HAP-1 (cell line): Measurements from ENCODE around the gene B4GALNT1.
"Not testable (repeated sequence)": the region's sequence is repeated elsewhere in the genome, so short reads cannot be mapped to it uniquely, and the experiment has no call there.

Experiments used
- DNase-seq, 2 experiments: peaks; one replicate each; pipeline ENCODE4 v3.0.0-alpha.2; 2016 to 2020; ENCODE audit warnings: low spot score in 2 of 2
- H3K27me3 ChIP-seq: fragments of 250-450 bp; sonication (Bioruptor Pico); 2 replicates; pipeline ENCODE4 v1.5.1; 2020; ENCODE audit warnings: low read depth, mild to moderate bottlenecking, moderate library complexity
- H3K36me3 ChIP-seq: fragments of 250-450 bp; sonication (Bioruptor Pico); replicated peaks from 2 replicates; pipeline ENCODE4 v1.5.1; 2020; ENCODE audit warnings: mild to moderate bottlenecking
- H3K4me1 ChIP-seq: fragments of 250-450 bp; sonication (Bioruptor Pico); 2 replicates; pipeline ENCODE4 v1.5.1; 2020; ENCODE audit warnings: mild to moderate bottlenecking
- H3K4me3 ChIP-seq: fragments of 250-450 bp; sonication (Bioruptor Pico); 2 replicates; pipeline ENCODE4 v1.5.1; 2020; ENCODE audit warnings: mild to moderate bottlenecking, moderate library complexity
- H3K9me3 ChIP-seq: fragments of 250-450 bp; sonication (Bioruptor Pico); 2 replicates; pipeline ENCODE4 v1.5.1; 2020; ENCODE audit warnings: mild to moderate bottlenecking, moderate library complexity
- in situ Hi-C: fragments of 300-500 bp; cut with MboI; formaldehyde crosslinking; loops from 3 replicates; pipeline ENCODE4 v1.14.3; 2020; ENCODE audit warnings: low sequenced_read_pairs, inconsistent platforms, mixed read lengths

Gene B4GALNT1

GRCh38 chr12:57603815-57604453 lies 29.1 kb downstream of the B4GALNT1 start:
- Histone ChIP-seq H3K36me3 (peaks cover 6% of the 10 kb centered on the region; the same call in 1 of the 2 replicates), H3K27me3 (no peaks in the 10 kb centered on the region), H3K4me1 (no peaks in the 10 kb centered on the region), H3K4me3 (no peak overlapping the region), H3K9me3 (no peaks in the 10 kb centered on the region)
- in situ Hi-C loops, result no loop called here
- no peak for DNase-seq

GRCh38 chr12:57603324-57603723 lies 29.7 kb downstream of the B4GALNT1 start:
- no peaks in the 10 kb centered on the region for H3K9me3 ChIP-seq
- H3K27me3 ChIP-seq, result no peaks in the 10 kb centered on the region
- in situ Hi-C loops, result no loop called here
- H3K36me3 ChIP-seq, result peaks cover 6% of the 10 kb centered on the region; the same call in 1 of the 2 replicates
- no peaks in the 10 kb centered on the region for H3K4me1 ChIP-seq
- H3K4me3 ChIP-seq, result no peak overlapping the region
- no peak for DNase-seq

- no peaks in the 10 kb centered on the region for H3K4me1 ChIP-seq
- no peak for DNase-seq
- in situ Hi-C loops, result no loop called here
Observed at GRCh38 chr12:57602544-57602943, 30.5 kb downstream of the B4GALNT1 start.

GRCh38 chr12:57600395-57600794 lies 32.6 kb downstream of the B4GALNT1 start:
- Histone ChIP-seq H3K36me3 (peaks cover 6% of the 10 kb centered on the region; the same call in 1 of the 2 replicates), H3K27me3 (no peaks in the 10 kb centered on the region), H3K4me1 (no peaks in the 10 kb centered on the region), H3K4me3 (no peak overlapping the region), H3K9me3 (no peaks in the 10 kb centered on the region; the same call in 1 of the 2 replicates)
- DNase-seq, result no peak
- in situ Hi-C loops, result no loop called here

More at GRCh38 chr12:57602544-57602943, 30.5 kb downstream of the B4GALNT1 start:
- no peaks in the 10 kb centered on the region for H3K9me3 ChIP-seq
- H3K27me3 ChIP-seq, result no peaks in the 10 kb centered on the region
- peaks cover 6% of the 10 kb centered on the region; the same call in 1 of the 2 replicates for H3K36me3 ChIP-seq
- no peak overlapping the region for H3K4me3 ChIP-seq

- H3K4me3 ChIP-seq, result no peak overlapping the region
- no peaks in the 10 kb centered on the region for H3K27me3 ChIP-seq
- in situ Hi-C loops, result no loop called here
- peaks cover 4% of the 10 kb centered on the region; the same call in 1 of the 2 replicates for H3K9me3 ChIP-seq
- DNase-seq, result no peak
- peaks cover 15% of the 10 kb centered on the region for H3K4me1 ChIP-seq
- H3K36me3 ChIP-seq, result no peaks in the 10 kb centered on the region; the same call in 1 of the 2 replicates
Observed at GRCh38 chr12:57593187-57593586, 39.8 kb downstream of the B4GALNT1 start.

GRCh38 chr12:57592551-57593165 lies 40.3 kb downstream of the B4GALNT1 start:
- no peak for DNase-seq
- in situ Hi-C loops, result no loop called here
- Histone ChIP-seq H3K4me3 (no peak overlapping the region; the same call in 1 of the 2 replicates), H3K36me3 (no peaks in the 10 kb centered on the region; the same call in 1 of the 2 replicates), H3K4me1 (peaks cover 15% of the 10 kb centered on the region), H3K9me3 (peaks cover 4% of the 10 kb centered on the region; the same call in 1 of the 2 replicates), H3K27me3 (no peaks in the 10 kb centered on the region)

- no peak for DNase-seq
- H3K9me3 ChIP-seq, result peaks cover 4% of the 10 kb centered on the region; the same call in 1 of the 2 replicates
- in situ Hi-C loops, result no loop called here
- no peaks in the 10 kb centered on the region for H3K36me3 ChIP-seq
- peaks cover 15% of the 10 kb centered on the region for H3K4me1 ChIP-seq
- H3K4me3 ChIP-seq, result peak overlapping the region; percentile 92
- H3K27me3 ChIP-seq, result peaks cover 2% of the 10 kb centered on the region; the same call in 1 of the 2 replicates
Observed at GRCh38 chr12:57591782-57592325, 41.1 kb downstream of the B4GALNT1 start.

- peaks cover 15% of the 10 kb centered on the region for H3K4me1 ChIP-seq
- peak within 1 kb of the TSS; percentile 92 for H3K4me3 ChIP-seq
- DNase-seq, result peak; percentile 77 to 85
- peaks cover 4% of the 10 kb centered on the region; the same call in 1 of the 2 replicates for H3K9me3 ChIP-seq
- peaks cover 3% of the 10 kb centered on the region; the same call in 1 of the 2 replicates for H3K27me3 ChIP-seq
- in situ Hi-C loops, result no loop called here
- H3K36me3 ChIP-seq, result no peaks in the 10 kb centered on the region
Observed at GRCh38 chr12:57590864-57591781, 41.9 kb downstream of the B4GALNT1 start, which contains the start of gene PIP4K2C. PIP4K2C (plus strand) TSS chr12:57591192; CDS start chr12:57591290, 98 bp downstream.

- DNase-seq, result no peak
- H3K9me3 ChIP-seq, result peaks cover 4% of the 10 kb centered on the region; the same call in 1 of the 2 replicates
- H3K27me3 ChIP-seq, result peaks cover 7% of the 10 kb centered on the region
- H3K36me3 ChIP-seq, result no peaks in the 10 kb centered on the region
- peak overlapping the region; percentile 92 for H3K4me3 ChIP-seq
- peaks cover 15% of the 10 kb centered on the region for H3K4me1 ChIP-seq
- in situ Hi-C loops, result no loop called here
Observed at GRCh38 chr12:57590479-57590863, 42.5 kb downstream of the B4GALNT1 start.

- in situ Hi-C loops, H3K9me3 ChIP-seq, H3K36me3 ChIP-seq, H3K4me3 ChIP-seq, DNase-seq: not testable (repeated sequence)
- H3K4me1 ChIP-seq, result peaks cover 15% of the 10 kb centered on the region
- H3K27me3 ChIP-seq, result peaks cover 17% of the 10 kb centered on the region
Observed at GRCh38 chr12:57588951-57589610, 43.9 kb downstream of the B4GALNT1 start.

- peaks cover 10% of the 10 kb centered on the region for H3K4me1 ChIP-seq
- peaks cover 18% of the 10 kb centered on the region for H3K27me3 ChIP-seq
- H3K9me3 ChIP-seq, result peaks cover 4% of the 10 kb centered on the region; the same call in 1 of the 2 replicates
- DNase-seq, result no peak
- H3K36me3 ChIP-seq, result no peaks in the 10 kb centered on the region
- in situ Hi-C loops, result no loop called here
- no peak overlapping the region for H3K4me3 ChIP-seq
Observed at GRCh38 chr12:57586832-57587429, 46.1 kb downstream of the B4GALNT1 start.

GRCh38 chr12:57586128-57586527 lies 46.9 kb downstream of the B4GALNT1 start:
- in situ Hi-C loops, result no loop called here
- peaks cover 6% of the 10 kb centered on the region for H3K4me1 ChIP-seq
- DNase-seq, result no peak
- H3K9me3 ChIP-seq, result peaks cover 4% of the 10 kb centered on the region; the same call in 1 of the 2 replicates
- peaks cover 18% of the 10 kb centered on the region for H3K27me3 ChIP-seq
- H3K4me3 ChIP-seq, result no peak overlapping the region
- H3K36me3 ChIP-seq, result no peaks in the 10 kb centered on the region
